Stimulated activated CD8-positive, alpha-beta memory T cell treated with anti-CD3 and anti-CD28 coated beads, Interleukin-15, amount 100 ng/mL, for 1 hour (primary cell): Measurements from ENCODE around the gene ATP5F1C.
"Not testable (repeated sequence)": the region's sequence is repeated elsewhere in the genome, so short reads cannot be mapped to it uniquely, and the experiment has no call there.

Experiments
- DNase-seq: peaks from one replicate; pipeline ENCODE4 v3.0.0-alpha.2; 2020; ENCODE audit warnings: low read depth

ATP5F1C gene

DNA sequence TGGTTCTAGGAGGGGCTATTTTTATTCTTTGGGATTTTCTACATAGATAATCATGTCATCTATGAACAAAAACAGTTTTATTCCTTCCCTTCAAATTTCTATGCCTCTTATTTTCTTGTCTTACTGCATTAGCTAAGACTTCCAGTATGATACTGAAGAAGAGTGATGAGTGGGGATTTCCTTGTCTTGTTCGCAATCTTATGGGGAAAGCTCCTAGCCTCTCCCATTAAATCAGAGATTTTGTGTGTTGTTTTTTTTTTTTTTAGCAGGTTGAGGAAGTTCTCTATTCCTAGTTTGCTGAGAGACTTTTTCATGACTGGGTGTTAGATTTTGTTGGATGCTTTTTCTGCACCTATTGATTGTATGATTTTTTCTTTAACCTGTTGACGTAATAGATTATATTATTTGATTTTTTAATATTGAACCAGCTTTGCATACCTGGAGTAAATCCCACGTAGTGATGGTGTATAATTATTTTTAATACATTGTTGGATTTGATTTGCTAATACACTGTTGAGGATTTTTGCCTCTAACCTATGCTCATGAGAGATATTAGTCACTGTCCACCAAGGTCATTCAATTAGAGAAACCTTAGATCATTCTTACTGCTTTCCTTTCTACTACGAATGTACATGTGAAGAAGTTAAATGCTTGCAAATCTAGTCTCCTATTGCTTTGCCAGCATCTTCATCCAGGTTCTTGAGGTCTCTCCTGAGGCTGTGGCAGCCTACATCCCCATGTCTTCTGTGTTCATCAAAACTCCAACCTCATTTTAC, 6.5 kb downstream of the ATP5F1C start:
- DNase-seq: no peak

GRCh38 chr10:7795605-7796004, 7.6 kb downstream of the ATP5F1C start:
- no peak for DNase-seq

- DNase-seq: no peak
Observed at GRCh38 chr10:7797582-7797981, 9.6 kb downstream of the ATP5F1C start.

- no peak for DNase-seq
Observed at GRCh38 chr10:7802606-7803005, 14.6 kb downstream of the ATP5F1C start.

DNA sequence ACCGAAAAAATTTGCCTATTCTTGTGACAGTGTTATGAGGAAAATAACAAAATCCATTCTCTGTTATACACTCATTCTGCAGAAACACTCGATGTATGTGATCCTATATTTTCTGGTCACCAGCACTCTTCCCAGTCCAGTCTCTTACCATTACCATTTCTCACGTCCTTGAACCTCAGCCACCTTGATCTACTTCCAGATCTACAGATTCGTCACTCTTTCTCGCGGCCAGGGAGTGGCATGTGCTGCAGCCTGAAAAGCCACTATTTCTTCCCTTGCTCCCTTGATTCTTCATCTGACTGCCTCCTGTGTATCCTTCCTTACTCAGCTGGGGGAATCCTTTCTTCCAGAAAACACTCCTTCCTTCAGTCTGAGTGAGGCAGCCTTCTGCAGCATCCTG, 16.2 kb downstream of the ATP5F1C start:
- DNase-seq: no peak

GRCh38 chr10:7804741-7805140, 16.8 kb downstream of the ATP5F1C start:
- no peak for DNase-seq

- no peak for DNase-seq
Observed at GRCh38 chr10:7808686-7809267, 20.8 kb downstream of the ATP5F1C start.

- DNase-seq: no peak
Observed at GRCh38 chr10:7810443-7810842, 22.5 kb downstream of the ATP5F1C start.

DNA sequence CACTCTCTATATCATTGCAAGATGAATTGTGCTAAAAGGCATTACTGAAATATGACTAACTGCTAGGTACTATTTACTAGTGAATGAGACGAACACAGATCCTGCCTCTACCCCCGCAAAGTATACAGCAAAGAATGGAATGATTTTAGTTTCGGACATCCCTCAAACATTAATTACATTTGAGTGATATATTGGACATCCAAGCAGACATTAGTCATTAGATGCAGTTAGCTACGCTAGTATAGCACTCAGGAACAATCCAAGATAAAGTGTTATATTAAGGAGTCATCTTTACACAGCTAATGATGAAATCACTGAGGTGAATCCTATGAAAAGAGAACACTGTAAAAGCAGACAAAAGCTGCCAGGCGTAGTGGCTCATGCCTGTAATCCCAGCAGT, 23.0 kb downstream of the ATP5F1C start:
- no peak for DNase-seq

DNA sequence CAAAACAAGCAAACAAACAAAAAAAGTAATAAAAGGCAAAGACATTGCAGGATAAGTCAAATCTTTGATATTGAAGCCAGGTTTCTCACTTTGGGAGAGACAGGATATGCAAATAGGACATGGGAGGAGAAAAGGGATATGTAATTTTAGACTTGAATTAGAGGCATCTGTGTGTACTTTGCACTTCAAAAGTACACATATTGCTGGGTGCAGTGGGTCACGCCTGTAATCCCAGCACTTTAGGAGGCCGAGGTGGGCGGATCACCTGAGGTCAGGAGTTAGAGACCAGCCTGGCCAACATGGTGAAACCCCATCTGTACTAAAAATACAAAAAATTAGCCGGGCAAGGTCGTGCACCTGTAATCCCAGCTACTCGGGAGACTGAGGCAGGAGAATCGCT, 23.8 kb downstream of the ATP5F1C start:
- DNase-seq: not testable (repeated sequence)

DNA sequence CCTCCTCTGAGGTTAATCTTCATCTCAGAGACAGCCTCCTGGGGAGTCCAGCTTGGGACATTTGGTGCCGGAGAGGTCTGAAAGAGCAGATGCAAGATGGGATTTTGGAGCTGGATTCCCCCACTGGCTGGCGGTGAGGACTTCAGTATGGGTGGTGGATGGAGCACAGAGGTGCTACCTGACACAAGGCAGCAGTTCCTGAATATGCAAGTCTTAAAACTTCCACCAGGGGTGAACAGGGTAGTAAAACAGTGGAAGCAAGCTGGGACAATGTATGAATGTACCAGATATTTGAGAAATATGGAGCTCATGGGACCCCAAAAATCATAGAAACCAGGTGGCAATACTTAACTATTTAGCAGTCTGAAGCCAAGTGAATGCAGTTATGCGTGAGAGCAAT, 25.5 kb downstream of the ATP5F1C start:
- DNase-seq: no peak

DNA sequence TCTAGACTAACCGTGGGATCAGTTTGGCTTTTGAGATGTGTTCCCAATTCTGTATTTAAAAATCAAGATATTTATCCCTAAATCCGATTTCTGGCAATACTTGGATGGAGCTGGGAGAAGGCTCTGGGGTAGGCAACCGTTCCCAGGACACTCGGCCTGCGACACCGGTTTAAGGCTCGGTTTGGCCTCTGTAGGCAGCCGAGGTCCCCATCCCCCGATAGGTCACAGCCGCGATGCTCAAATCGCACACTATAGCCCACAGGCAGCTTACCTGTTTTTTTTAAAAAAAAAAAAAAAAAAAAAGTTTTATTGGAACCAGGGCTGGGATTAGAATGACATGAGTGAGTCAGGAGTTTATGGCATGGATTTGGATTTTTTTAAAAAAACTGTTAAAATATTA, 29.6 kb downstream of the ATP5F1C start:
- DNase-seq: no peak

DNA sequence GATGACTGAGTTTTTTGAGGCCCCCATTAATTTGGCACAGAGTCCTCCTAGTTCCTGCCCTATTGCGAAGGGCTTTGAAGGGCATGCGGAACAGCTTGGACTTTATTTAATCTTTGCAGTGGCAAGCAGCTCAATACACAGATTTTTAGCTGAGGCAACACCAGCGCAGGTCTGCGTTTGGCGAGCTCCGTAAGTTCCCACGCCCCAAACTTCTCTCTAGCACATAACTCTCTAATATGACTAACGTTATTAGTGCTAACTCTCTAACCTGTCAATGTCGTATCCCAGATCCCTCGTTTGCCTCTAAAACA, 30.0 kb downstream of the ATP5F1C start:
- no peak for DNase-seq

DNA sequence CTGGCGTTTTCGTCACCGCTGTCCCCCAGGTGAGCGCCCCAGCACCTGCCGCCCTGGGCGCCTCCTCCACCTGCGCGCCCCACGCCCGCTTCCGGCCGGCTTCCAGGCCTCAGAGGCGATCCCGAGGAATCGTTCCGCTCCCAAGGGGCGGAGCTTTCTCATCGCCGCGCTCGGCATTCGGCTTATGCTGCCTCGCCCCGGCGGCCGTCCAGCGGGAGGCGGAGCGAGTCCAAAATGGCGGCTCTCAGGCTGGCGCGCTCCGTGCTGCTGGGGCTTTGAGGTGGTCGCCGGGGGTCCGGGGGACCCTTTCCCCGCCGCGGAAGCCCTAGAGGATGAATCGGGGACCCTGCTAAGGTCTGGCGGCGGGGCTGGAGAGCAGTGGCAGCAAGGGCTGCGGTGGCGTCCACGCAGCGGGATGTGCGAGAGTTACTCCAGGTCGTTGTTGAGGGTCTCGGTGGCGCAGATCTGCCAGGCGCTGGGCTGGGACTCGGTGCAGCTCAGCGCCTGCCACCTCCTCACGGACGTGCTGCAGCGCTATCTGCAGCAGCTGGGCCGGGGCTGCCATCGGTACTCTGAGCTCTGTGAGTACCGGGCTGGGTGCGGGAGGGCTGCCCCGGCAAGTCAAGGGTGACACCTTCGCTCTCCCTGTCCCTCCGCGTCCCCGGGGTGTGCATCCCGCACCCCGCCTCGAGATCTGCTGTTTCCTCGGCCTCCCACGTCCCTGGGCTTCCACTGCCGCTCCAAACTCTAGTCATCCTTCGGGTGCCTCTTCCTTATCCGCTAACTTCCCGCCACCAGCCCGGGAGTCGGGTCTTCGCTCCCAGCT, 30.5 kb downstream of the ATP5F1C start, which contains the start of gene TAF3:
TAF3 (plus strand) TSS at position 211 of the 826 bp plus-strand sequence; CDS start at position 416, 205 bp downstream.
- peak; percentile 88 for DNase-seq

DNA sequence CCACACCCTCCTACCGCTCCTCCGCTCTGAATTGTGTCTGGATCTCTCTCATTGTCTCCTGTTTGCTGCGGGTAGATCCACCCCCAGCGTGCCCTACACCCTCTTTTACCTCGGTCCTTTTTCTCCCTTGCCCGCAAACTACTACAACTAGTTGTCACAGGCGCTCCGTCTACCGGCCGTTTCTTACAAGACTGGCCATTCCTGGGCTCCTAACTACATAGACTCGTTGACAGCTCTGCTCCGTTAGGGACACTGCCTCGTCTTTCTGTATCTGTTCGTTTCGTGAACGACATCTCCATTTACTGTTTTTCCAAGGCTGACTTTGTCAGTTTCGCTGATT, 31.1 kb downstream of the ATP5F1C start:
- DNase-seq: no peak

DNA sequence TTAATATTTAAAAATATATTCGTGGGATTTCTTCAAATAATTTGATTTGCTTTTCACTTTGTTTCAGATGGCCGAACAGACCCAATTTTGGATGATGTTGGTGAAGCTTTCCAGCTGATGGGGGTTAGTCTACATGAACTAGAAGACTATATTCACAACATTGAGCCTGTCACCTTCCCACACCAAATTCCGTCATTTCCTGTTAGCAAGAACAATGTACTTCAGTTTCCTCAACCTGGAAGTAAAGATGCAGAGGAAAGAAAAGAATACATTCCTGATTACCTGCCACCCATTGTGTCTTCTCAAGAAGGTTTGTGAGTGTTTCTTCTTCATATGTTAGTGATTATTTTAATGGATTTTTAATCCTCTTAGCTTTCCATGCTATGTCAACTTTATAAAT, 36.3 kb downstream of the ATP5F1C start:
- no peak for DNase-seq

DNA sequence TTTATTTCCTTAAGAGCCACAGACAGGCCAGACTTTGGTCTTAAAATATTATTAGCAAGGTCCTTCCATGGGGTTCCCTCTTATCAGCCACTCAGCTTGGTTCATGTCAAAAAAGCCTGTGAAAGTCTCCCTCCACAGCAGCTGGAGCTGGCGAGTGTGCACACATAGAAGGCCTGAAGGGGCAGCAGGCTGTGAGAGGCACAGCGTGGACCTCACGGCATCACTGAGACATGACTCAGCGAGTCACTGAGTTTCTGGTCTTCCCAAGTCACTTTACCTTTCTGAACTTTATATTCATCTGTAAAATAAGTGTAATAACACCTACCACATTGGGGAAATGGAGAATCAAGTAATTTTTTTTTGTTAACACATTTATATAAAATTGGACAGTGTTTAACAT, 39.0 kb downstream of the ATP5F1C start:
- no peak for DNase-seq

GRCh38 chr10:7829289-7829834, 41.4 kb downstream of the ATP5F1C start:
- no peak for DNase-seq

- DNase-seq: no peak
Observed at GRCh38 chr10:7832060-7832459, 44.1 kb downstream of the ATP5F1C start.

DNA sequence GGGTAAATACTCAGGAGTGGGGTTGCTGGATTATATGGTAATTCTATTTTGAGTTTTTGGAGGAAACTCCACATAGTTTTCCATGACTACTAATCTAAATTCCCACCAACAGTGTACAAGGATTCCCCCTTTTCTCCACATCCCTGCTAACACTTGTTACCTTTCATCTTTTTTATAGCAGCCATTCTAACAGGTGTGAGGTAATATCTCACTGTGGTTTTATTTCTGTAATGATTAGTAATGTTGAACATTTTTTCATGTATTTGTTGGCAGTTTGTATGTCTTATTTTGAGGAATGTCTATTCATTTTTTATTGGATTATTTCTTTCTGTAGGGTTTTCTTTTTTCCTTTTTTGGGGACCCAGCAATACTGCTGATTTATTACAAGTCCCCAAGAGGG, 45.2 kb downstream of the ATP5F1C start:
- no peak for DNase-seq

- no peak for DNase-seq
Observed at GRCh38 chr10:7834262-7834661, 46.3 kb downstream of the ATP5F1C start.

GRCh38 chr10:7836571-7836970, 48.6 kb downstream of the ATP5F1C start:
- no peak for DNase-seq

GRCh38 chr10:7846591-7846990, 58.6 kb downstream of the ATP5F1C start:
- no peak for DNase-seq
